ENCODE results near the gene KDM6A. TPM values are rescaled to one million over a fixed set of nuclear protein-coding genes. Genes with fewer than 3 reads are reported as not detected.

Gene KDM6A
- total RNA-seq, 4 donors from 2014 or later = 35.0 to 69.5 (median 48.1) TPM

GRCh38 chrX:45137531-45137930 is 264.5 kb downstream of the KDM6A start:
- H3K27me3 ChIP-seq = no peaks in the 10 kb centered on the region
- TF ChIP-seq CTCF (IDR thresholded peaks at IDR 0.05) (no peak), POLR2A (IDR thresholded peaks at IDR 0.05) (no peak)
- H3K9me3 ChIP-seq = no peaks in the 10 kb centered on the region
- H3K27ac ChIP-seq = no peak overlapping the region
- no peaks in the 10 kb centered on the region for H3K36me3 ChIP-seq
- H3K4me1 ChIP-seq = no peaks in the 10 kb centered on the region
- H3K4me3 ChIP-seq (replicated peaks in 1 of 3) = no peak overlapping the region
- intact Hi-C loops (cut with DNase I) = no loop called here
- no peak for DNase-seq

GRCh38 chrX:45138525-45138924 is 265.5 kb downstream of the KDM6A start:
- Histone ChIP-seq H3K4me3 (replicated peaks in 1 of 3) (no peak overlapping the region), H3K36me3 (no peaks in the 10 kb centered on the region), H3K27me3 (no peaks in the 10 kb centered on the region), H3K4me1 (no peaks in the 10 kb centered on the region), H3K27ac (no peak overlapping the region), H3K9me3 (no peaks in the 10 kb centered on the region)
- intact Hi-C loops (cut with DNase I) = no loop called here
- DNase-seq = no peak
- TF ChIP-seq CTCF (IDR thresholded peaks at IDR 0.05) (no peak), POLR2A (IDR thresholded peaks at IDR 0.05) (no peak)
- 95 to 98% methylated on average over 4 of the region's 4 CpGs for WGBS, 2 donors

- Histone ChIP-seq H3K27me3 (no peaks in the 10 kb centered on the region), H3K27ac (no peak overlapping the region), H3K9me3 (no peaks in the 10 kb centered on the region), H3K4me1 (no peaks in the 10 kb centered on the region), H3K36me3 (no peaks in the 10 kb centered on the region), H3K4me3 (replicated peaks in 1 of 3) (no peak overlapping the region)
- TF ChIP-seq CTCF (IDR thresholded peaks at IDR 0.05) (no peak), POLR2A (IDR thresholded peaks at IDR 0.05) (no peak)
- WGBS, 2 donors = 78 to 85% methylated on average over 4 of the region's 4 CpGs
- no peak for DNase-seq
- intact Hi-C loops (cut with DNase I) = no loop called here
Observed at GRCh38 chrX:45140812-45141211, 267.8 kb downstream of the KDM6A start.

- intact Hi-C loops (cut with DNase I) = no loop called here
- Histone ChIP-seq H3K27me3 (no peaks in the 10 kb centered on the region), H3K4me1 (no peaks in the 10 kb centered on the region), H3K27ac (no peak overlapping the region), H3K36me3 (no peaks in the 10 kb centered on the region), H3K4me3 (replicated peaks in 1 of 3) (no peak overlapping the region), H3K9me3 (no peaks in the 10 kb centered on the region)
- no peak for TF ChIP-seq CTCF (IDR thresholded peaks at IDR 0.05)
- DNase-seq = no peak
Observed at GRCh38 chrX:45142185-45142584, 269.2 kb downstream of the KDM6A start.

- no peak overlapping the region for H3K4me3 ChIP-seq (replicated peaks in 1 of 3)
- TF ChIP-seq POLR2A (IDR thresholded peaks at IDR 0.05) = no peak
- TF ChIP-seq CTCF (IDR thresholded peaks at IDR 0.05) = no peak
- 83 to 90% methylated on average over 3 of the region's 3 CpGs for WGBS, 2 donors
- no peaks in the 10 kb centered on the region for H3K27me3 ChIP-seq
- H3K9me3 ChIP-seq = no peaks in the 10 kb centered on the region
- no peak for DNase-seq
- H3K4me1 ChIP-seq = no peaks in the 10 kb centered on the region
- H3K27ac ChIP-seq = no peak overlapping the region
- no peaks in the 10 kb centered on the region for H3K36me3 ChIP-seq
- intact Hi-C loops (cut with DNase I) = no loop called here
Observed at GRCh38 chrX:45143455-45143854, 270.5 kb downstream of the KDM6A start.

Data from thyroid gland (tissue), 4 donors.